Measurements from ENCODE around the gene TTLL7. TPM values are rescaled to one million over a fixed set of nuclear protein-coding genes. Genes with fewer than 3 reads are reported as not detected.

Gene TTLL7
- total and polyA plus RNA-seq, 9 of the 15 experiments (the other 6 are each of a cell fraction or from before 2014, with no cell fraction given) = 0.63 to 2.6 (median 1.7) TPM

- Histone ChIP-seq H2AFZ (ENCODE audit: low read depth, low read length) (no peak overlapping the region), H3K36me3 (ENCODE audit: control insufficient read depth, insufficient read depth, low read length) (no peaks in the 10 kb centered on the region), H3K4me3 (no peak overlapping the region), H3K27ac (ENCODE audit: extremely low read depth, low read depth, low read length) (no peak overlapping the region), H3K9me3 (replicated peaks; ENCODE audit: control insufficient read depth, insufficient read depth, low read depth, low read length) (no peaks in the 10 kb centered on the region), H3K79me2 (ENCODE audit: control insufficient read depth, insufficient read depth, low read length) (no peaks in the 10 kb centered on the region), H3K9ac (ENCODE audit: insufficient read depth in 1 of 2, low read depth in 2 of 2, low read length in 2 of 2) (no peak overlapping the region), H4K20me1 (replicated peaks; ENCODE audit: control insufficient read depth, insufficient read depth, low read length) (no peaks in the 10 kb centered on the region), H3K27me3 (ENCODE audit: control insufficient read depth in 2 of 2, insufficient read depth in 2 of 2, low read length in 2 of 2) (no peaks in the 10 kb centered on the region; a peak in 1 of 5 replicates), H3K4me1 (replicated peaks in 1 of 2; ENCODE audit: control insufficient read depth in 2 of 2, insufficient read depth in 2 of 2, low read length in 2 of 2) (peaks cover 3 to 11% of the 10 kb centered on the region in 2 experiments; a peak in 2 of 5 replicates), H3K4me2 (ENCODE audit: insufficient read depth, low read length) (no peak overlapping the region), H3K9me1 (ENCODE audit: control insufficient read depth, insufficient read depth, low read length) (no peaks in the 10 kb centered on the region)
- POLR2A ChIA-PET = no interaction called here
- DNase-seq (ENCODE audit: extremely low read depth in 1 of 4, low spot score in 3 of 4) = no peak
- 48% methylated on average over 7 of the region's 8 CpGs for WGBS (ENCODE audit: insufficient coverage, low coverage, missing lambda C conversion rate)
- TF ChIP-seq FOXM1 (IDR thresholded peaks at IDR 0.05; ENCODE audit: low read depth) (no peak), FOXM1 (CRISPR knock-in tag; IDR thresholded peaks at IDR 0.05; ENCODE audit: low read depth) (no peak), ZNF695 (CRISPR knock-in tag; IDR thresholded peaks at IDR 0.05) (no peak), BDP1 (IDR thresholded peaks at IDR 0.05; ENCODE audit: insufficient read depth, insufficient read length) (no peak), BRD4 (IDR thresholded peaks at IDR 0.05) (no peak), CHD2 (IDR thresholded peaks at IDR 0.05; ENCODE audit: low read depth, low read length) (no peak)
- no peak for ATAC-seq
- intact Hi-C loops (cut with micrococcal nuclease) = no loop called here
- no peak for FAIRE-seq
- CTCF ChIA-PET (ENCODE audit: low intra/inter-chr PET ratio) = no interaction called here
- no TSS peak for BruUV-seq (replicated peaks)
- in situ Hi-C loops (cut with MboI) = no loop called here
Observed at GRCh38 chr1:84000196-84000885, 1.4 kb upstream of the TTLL7 start.
